ENCODE measurements around the gene KANSL1L. TPM values are rescaled to one million over a fixed set of nuclear protein-coding genes. Genes with fewer than 3 reads are reported as not detected.

KANSL1L gene
- total and polyA plus RNA-seq, 2 experiments from 2014 or later, result 2.6 to 13.2 TPM

GRCh38 chr2:210113614-210114235 is 57.5 kb downstream of the KANSL1L start:
- Histone ChIP-seq H3K4me3 (no peak overlapping the region), H3F3A (ENCODE audit: insufficient read depth) (no peaks in the 10 kb centered on the region), H3K27ac (no peak overlapping the region), H3K4me2 (ENCODE audit: unreplicated experiment) (no peak overlapping the region), H4K20me1 (ENCODE audit: insufficient read depth) (no peaks in the 10 kb centered on the region), H3K9ac (no peak overlapping the region), H3K27me3 (replicated peaks; ENCODE audit: insufficient read depth) (no peaks in the 10 kb centered on the region), H3K36me3 (ENCODE audit: low read depth) (peaks cover 5% of the 10 kb centered on the region; the same call in 1 of the 2 replicates), H3K9me2 (ENCODE audit: insufficient read depth) (no peaks in the 10 kb centered on the region), H2AFZ (no peak overlapping the region), H3K4me1 (ENCODE audit: insufficient read depth) (no peaks in the 10 kb centered on the region), H3K79me2 (ENCODE audit: insufficient read depth) (no peaks in the 10 kb centered on the region), H3K9me3 (ENCODE audit: low read depth) (no peaks in the 10 kb centered on the region)
- in situ Hi-C loops (cut with MboI), result no loop called here
- no peak for DNase-seq
- WGBS, 2 experiments (ENCODE audit: low coverage in 1 of 2, low lambda C conversion rate in 2 of 2, missing lambda C conversion rate in 2 of 2), result 80 to 88% methylated on average over 3 of the region's 3 CpGs
- no peak for TF ChIP-seq EZH2 (IDR thresholded peaks at IDR 0.05; ENCODE audit: insufficient read depth, poor library complexity, severe bottlenecking)
- no peak for TF ChIP-seq EZH2phosphoT487 (IDR thresholded peaks at IDR 0.05; ENCODE audit: insufficient read depth, low read depth)

- Histone ChIP-seq H3K9me2 (ENCODE audit: insufficient read depth) (no peaks in the 10 kb centered on the region), H3K9me3 (ENCODE audit: low read depth) (no peaks in the 10 kb centered on the region), H4K20me1 (ENCODE audit: insufficient read depth) (no peaks in the 10 kb centered on the region), H3K4me1 (ENCODE audit: insufficient read depth) (no peaks in the 10 kb centered on the region), H3K27ac (no peak overlapping the region), H3K27me3 (replicated peaks; ENCODE audit: insufficient read depth) (no peaks in the 10 kb centered on the region), H3K4me2 (ENCODE audit: unreplicated experiment) (no peak overlapping the region), H3K4me3 (no peak overlapping the region), H2AFZ (no peak overlapping the region), H3F3A (ENCODE audit: insufficient read depth) (no peaks in the 10 kb centered on the region), H3K36me3 (ENCODE audit: low read depth) (peaks cover 5% of the 10 kb centered on the region; the same call in 1 of the 2 replicates), H3K79me2 (ENCODE audit: insufficient read depth) (no peaks in the 10 kb centered on the region), H3K9ac (no peak overlapping the region)
- in situ Hi-C loops (cut with MboI), result no loop called here
- TF ChIP-seq EZH2 (IDR thresholded peaks at IDR 0.05; ENCODE audit: insufficient read depth, poor library complexity, severe bottlenecking) (no peak), EZH2phosphoT487 (IDR thresholded peaks at IDR 0.05; ENCODE audit: insufficient read depth, low read depth) (no peak)
- no peak for DNase-seq
Observed at GRCh38 chr2:210112871-210113270, 58.3 kb downstream of the KANSL1L start.

DNA sequence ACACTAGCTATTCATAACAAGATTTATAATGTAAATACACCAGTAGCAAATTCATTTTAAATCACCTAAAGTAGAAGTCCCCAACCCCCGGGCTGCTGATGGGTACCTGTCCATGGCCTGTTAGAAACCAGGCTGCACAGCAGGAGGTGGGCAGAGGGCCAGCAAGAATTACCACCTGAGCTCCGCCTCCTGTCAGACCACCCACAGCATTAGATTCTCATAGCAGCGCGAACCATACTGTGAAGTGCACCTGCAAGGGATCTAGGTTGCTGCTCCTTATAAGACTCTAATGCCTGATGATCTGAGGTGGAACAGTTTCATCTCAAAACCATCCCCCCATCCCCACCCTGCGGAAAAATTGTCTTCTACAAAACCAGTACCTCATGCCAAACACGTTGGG is 71.3 kb downstream of the KANSL1L start:
- Histone ChIP-seq H2AFZ (no peak overlapping the region), H3K4me3 (no peak overlapping the region), H3K27me3 (replicated peaks; ENCODE audit: insufficient read depth) (no peaks in the 10 kb centered on the region), H3F3A (ENCODE audit: insufficient read depth) (no peaks in the 10 kb centered on the region), H3K27ac (no peak overlapping the region), H3K9me3 (ENCODE audit: low read depth) (no peaks in the 10 kb centered on the region), H4K20me1 (ENCODE audit: insufficient read depth) (no peaks in the 10 kb centered on the region), H3K4me1 (ENCODE audit: insufficient read depth) (no peaks in the 10 kb centered on the region), H3K79me2 (ENCODE audit: insufficient read depth) (no peaks in the 10 kb centered on the region), H3K9me2 (ENCODE audit: insufficient read depth) (no peaks in the 10 kb centered on the region), H3K9ac (no peak overlapping the region), H3K36me3 (ENCODE audit: low read depth) (no peaks in the 10 kb centered on the region), H3K4me2 (ENCODE audit: unreplicated experiment) (no peak overlapping the region)
- WGBS, 2 experiments (ENCODE audit: low coverage in 1 of 2, low lambda C conversion rate in 2 of 2, missing lambda C conversion rate in 2 of 2), result 94 to 95% methylated on average over 6 of the region's 6 CpGs
- TF ChIP-seq EZH2phosphoT487 (IDR thresholded peaks at IDR 0.05; ENCODE audit: insufficient read depth, low read depth) (no peak), EZH2 (IDR thresholded peaks at IDR 0.05; ENCODE audit: insufficient read depth, poor library complexity, severe bottlenecking) (no peak)
- no peak for DNase-seq
- in situ Hi-C loops (cut with MboI), result no loop called here

DNA sequence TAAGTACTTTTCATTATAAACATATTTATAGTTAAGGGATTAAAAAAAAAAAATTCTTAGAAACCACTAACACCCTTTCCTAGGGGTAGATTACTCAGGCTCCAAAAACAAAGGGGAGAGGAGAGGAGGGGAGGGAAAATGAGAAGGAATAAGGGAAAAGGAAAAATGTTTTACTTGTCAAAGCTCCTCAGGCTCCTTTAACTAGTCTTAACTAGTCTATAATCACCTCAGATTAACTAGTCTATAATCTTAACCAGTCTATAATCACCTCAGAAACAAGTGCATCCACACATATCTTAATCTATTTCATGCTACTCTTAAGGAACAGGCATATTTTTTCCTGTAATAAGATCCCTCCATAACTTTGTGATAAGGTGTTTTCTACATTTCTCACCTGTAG is 76.4 kb downstream of the KANSL1L start:
- Histone ChIP-seq H3K9me2 (ENCODE audit: insufficient read depth) (no peaks in the 10 kb centered on the region), H3K27me3 (replicated peaks; ENCODE audit: insufficient read depth) (no peaks in the 10 kb centered on the region), H2AFZ (no peak overlapping the region), H3K9ac (no peak overlapping the region), H3K4me1 (ENCODE audit: insufficient read depth) (peaks cover 7% of the 10 kb centered on the region; the same call in 1 of the 2 replicates), H3K27ac (no peak overlapping the region), H3K36me3 (ENCODE audit: low read depth) (no peaks in the 10 kb centered on the region), H3F3A (ENCODE audit: insufficient read depth) (0 out of 2 replicates have a peak, but pooled peaks cover 4% of the 10 kb centered on the region), H3K4me2 (ENCODE audit: unreplicated experiment) (no peak overlapping the region), H3K79me2 (ENCODE audit: insufficient read depth) (no peaks in the 10 kb centered on the region), H3K9me3 (ENCODE audit: low read depth) (no peaks in the 10 kb centered on the region), H3K4me3 (no peak overlapping the region), H4K20me1 (ENCODE audit: insufficient read depth) (no peaks in the 10 kb centered on the region)
- TF ChIP-seq EZH2 (IDR thresholded peaks at IDR 0.05; ENCODE audit: insufficient read depth, poor library complexity, severe bottlenecking) (no peak), EZH2phosphoT487 (IDR thresholded peaks at IDR 0.05; ENCODE audit: insufficient read depth, low read depth) (no peak)
- in situ Hi-C loops (cut with MboI), result no loop called here
- DNase-seq, result no peak

GRCh38 chr2:210092791-210093190 is 78.4 kb downstream of the KANSL1L start:
- Histone ChIP-seq H4K20me1 (ENCODE audit: insufficient read depth) (no peaks in the 10 kb centered on the region), H3F3A (ENCODE audit: insufficient read depth) (0 out of 2 replicates have a peak, but pooled peaks cover 4% of the 10 kb centered on the region), H3K27me3 (replicated peaks; ENCODE audit: insufficient read depth) (no peaks in the 10 kb centered on the region), H3K36me3 (ENCODE audit: low read depth) (no peaks in the 10 kb centered on the region), H3K9ac (no peak overlapping the region), H3K9me3 (ENCODE audit: low read depth) (no peaks in the 10 kb centered on the region), H3K4me3 (no peak overlapping the region), H3K9me2 (ENCODE audit: insufficient read depth) (no peaks in the 10 kb centered on the region), H3K79me2 (ENCODE audit: insufficient read depth) (no peaks in the 10 kb centered on the region), H3K4me1 (ENCODE audit: insufficient read depth) (peaks cover 7% of the 10 kb centered on the region; the same call in 1 of the 2 replicates), H3K4me2 (ENCODE audit: unreplicated experiment) (no peak overlapping the region), H2AFZ (no peak overlapping the region), H3K27ac (no peak overlapping the region)
- no peak for DNase-seq
- in situ Hi-C loops (cut with MboI), result no loop called here
- no peak for TF ChIP-seq EZH2phosphoT487 (IDR thresholded peaks at IDR 0.05; ENCODE audit: insufficient read depth, low read depth)
- TF ChIP-seq EZH2 (IDR thresholded peaks at IDR 0.05; ENCODE audit: insufficient read depth, poor library complexity, severe bottlenecking), result no peak

Data from GM23248 (cell line).